NB4 (cell line): ENCODE measurements around the gene SCNN1G.
"Not testable (repeated sequence)": the region's sequence is repeated elsewhere in the genome, so short reads cannot be mapped to it uniquely, and the experiment has no call there.

Experiments
- DNase-seq: peaks from one replicate; pipeline ENCODE4 v3.0.0; 2010; ENCODE audit warnings: low read depth
- H3K4me3 ChIP-seq: one replicate; pipeline ENCODE4 v1.5.1; 2011; ENCODE audit warnings: mild to moderate bottlenecking, low read depth, low read length, moderate library complexity
- MYC ChIP-seq: IDR thresholded peaks from 2 replicates; pipeline ENCODE4 v1.6.1; 2011; ENCODE audit warnings: low read depth, low read length
- POLR2A ChIP-seq: IDR thresholded peaks from 2 replicates; pipeline ENCODE4 v1.6.1; 2011; ENCODE audit warnings: mild to moderate bottlenecking; ENCODE audit not compliant: insufficient read length; ENCODE audit errors: extremely low read depth
- TF ChIP-seq, protein P1 (sequence below): IDR thresholded peaks from one replicate; pipeline ENCODE4 v1.5.1; 2012; ENCODE audit warnings: low read depth, low read length
- TF ChIP-seq, protein P2 (sequence below): IDR thresholded peaks from 2 replicates; pipeline ENCODE4 v1.6.1; 2011; ENCODE audit warnings: low read depth, low read length

Gene SCNN1G

DNA sequence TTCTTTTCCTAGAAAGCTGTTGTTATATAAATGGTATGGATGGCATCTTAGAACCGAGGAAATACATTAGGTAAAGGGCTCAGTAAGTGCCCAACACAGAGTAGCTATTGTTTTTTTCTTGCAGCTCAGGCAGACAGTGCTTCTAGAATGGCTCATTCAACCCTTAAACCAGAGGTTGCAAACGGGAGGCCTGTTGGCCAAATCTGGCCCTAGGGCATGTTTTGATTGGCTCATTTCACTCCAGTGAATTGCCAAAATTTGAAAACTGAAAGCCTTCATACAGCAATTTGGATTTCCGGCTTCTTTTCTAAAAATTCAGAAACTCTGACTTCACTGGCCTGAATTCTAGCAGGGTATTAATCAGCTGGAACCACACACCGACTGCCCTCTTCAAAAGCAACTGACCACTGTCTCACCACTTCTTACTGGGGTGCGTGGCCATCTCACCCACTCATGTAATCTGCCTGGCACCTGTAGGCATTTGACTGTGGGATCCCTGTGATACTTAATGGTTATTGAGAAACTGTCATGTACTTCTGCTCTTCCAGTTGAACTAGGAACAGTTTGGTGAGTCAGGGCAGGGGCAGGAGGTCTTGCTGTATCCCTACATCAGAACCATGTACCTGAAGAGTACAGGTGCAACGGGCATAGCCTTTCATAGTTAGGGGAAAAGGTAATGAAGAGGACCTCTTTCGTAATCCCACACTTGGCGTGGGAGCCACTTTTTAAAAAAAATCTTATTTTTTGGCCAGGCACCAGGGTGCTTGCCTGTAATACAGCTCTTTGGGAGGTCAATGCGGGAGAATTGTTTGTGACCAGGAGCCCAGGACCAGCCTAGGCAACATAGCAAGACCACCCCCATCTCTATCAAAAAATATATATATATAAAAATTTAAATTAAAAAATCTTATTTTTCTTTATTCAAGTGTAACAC, 66.0 kb downstream of the SCNN1G start:
- no peak for DNase-seq
- no peak overlapping the region for H3K4me3 ChIP-seq
- TF ChIP-seq, protein P1, sequence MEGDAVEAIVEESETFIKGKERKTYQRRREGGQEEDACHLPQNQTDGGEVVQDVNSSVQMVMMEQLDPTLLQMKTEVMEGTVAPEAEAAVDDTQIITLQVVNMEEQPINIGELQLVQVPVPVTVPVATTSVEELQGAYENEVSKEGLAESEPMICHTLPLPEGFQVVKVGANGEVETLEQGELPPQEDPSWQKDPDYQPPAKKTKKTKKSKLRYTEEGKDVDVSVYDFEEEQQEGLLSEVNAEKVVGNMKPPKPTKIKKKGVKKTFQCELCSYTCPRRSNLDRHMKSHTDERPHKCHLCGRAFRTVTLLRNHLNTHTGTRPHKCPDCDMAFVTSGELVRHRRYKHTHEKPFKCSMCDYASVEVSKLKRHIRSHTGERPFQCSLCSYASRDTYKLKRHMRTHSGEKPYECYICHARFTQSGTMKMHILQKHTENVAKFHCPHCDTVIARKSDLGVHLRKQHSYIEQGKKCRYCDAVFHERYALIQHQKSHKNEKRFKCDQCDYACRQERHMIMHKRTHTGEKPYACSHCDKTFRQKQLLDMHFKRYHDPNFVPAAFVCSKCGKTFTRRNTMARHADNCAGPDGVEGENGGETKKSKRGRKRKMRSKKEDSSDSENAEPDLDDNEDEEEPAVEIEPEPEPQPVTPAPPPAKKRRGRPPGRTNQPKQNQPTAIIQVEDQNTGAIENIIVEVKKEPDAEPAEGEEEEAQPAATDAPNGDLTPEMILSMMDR = no peak
- TF ChIP-seq POLR2A (no peak), MYC (no peak)
- TF ChIP-seq, protein P2, sequence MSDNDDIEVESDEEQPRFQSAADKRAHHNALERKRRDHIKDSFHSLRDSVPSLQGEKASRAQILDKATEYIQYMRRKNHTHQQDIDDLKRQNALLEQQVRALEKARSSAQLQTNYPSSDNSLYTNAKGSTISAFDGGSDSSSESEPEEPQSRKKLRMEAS = no peak

DNA sequence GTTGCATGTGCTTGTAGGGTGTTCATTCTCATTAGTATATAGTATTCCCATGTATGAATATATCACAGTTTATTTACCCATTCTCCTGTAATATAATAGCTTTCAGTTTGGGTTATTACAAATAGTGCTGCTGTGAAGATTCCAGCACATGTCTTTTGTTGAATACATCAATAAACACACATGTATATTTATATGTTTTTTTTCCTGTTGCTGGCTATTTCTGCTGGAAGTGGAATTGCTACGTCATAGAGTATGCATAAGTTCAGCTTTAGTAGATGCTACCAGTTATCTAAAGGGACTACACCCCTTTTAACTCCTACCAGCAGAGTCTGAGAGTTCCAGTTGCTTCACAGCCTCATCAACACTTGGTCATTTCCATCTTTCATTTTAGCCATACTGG, 67.3 kb downstream of the SCNN1G start:
- DNase-seq = no peak
- TF ChIP-seq MYC (no peak), POLR2A (no peak)
- TF ChIP-seq, protein P2 = no peak
- TF ChIP-seq, protein P1 = no peak
- no peak overlapping the region for H3K4me3 ChIP-seq

DNA sequence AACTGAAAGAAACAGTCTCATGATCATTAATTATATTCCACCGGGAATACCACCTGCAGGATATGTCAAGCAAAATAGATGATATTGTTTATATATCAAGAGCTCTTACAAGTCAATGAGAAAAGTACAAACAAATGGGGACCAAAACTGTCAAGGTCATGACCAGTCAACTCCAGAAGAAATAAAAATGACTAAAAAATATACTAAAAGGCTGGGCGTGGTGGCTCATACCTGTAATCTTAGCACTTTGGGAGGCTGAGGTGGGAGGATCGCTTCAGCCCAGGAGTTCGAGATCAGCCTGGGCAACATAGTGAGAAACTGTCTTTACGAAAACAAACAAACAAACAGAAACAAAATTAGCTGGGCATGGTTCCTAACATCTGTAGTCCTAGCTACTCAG, 69.8 kb downstream of the SCNN1G start:
- DNase-seq = no peak
- TF ChIP-seq, protein P2 = no peak
- TF ChIP-seq, protein P1 = no peak
- TF ChIP-seq POLR2A (no peak), MYC (no peak)
- no peak overlapping the region for H3K4me3 ChIP-seq

DNA sequence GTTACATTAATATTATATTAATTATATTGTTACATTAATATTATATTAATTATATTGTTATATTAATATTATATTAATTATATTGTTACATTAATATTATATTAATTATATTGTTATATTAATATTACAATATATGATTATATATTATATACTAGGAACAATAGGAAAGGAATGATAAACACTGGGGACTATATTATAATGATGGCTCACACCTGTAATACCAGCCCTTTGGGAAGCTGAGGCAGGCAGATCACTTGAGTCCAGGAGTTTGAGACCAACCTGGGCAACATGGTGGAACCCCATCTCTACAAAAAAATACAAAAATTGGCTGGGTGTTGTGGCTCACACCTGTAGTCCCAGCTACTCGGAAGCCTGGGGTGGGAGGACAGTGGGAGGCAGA, 71.1 kb downstream of the SCNN1G start:
- not testable (repeated sequence) for DNase-seq, H3K4me3 ChIP-seq

DNA sequence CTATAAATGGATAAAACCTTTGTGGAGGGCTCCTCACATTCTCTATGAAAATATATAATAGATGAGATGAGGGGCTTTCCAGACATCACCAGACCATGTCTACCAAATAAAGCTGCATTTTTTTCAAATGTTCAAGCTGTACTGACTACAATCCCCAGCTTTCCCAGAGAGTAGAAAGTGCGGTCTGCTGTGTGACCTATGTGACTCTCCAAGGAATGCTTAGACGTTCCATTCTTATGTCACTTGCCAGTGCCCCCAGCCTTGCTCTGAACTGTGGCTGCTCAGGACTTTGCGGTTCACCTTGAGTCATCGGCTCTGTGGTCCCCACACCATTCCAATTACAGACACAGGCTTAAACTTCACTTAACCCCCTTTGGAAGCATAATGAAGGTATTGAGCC, 71.8 kb downstream of the SCNN1G start:
- TF ChIP-seq, protein P2 = no peak
- TF ChIP-seq POLR2A (no peak), MYC (no peak)
- TF ChIP-seq, protein P1 = no peak
- no peak for DNase-seq
- H3K4me3 ChIP-seq = no peak overlapping the region

DNA sequence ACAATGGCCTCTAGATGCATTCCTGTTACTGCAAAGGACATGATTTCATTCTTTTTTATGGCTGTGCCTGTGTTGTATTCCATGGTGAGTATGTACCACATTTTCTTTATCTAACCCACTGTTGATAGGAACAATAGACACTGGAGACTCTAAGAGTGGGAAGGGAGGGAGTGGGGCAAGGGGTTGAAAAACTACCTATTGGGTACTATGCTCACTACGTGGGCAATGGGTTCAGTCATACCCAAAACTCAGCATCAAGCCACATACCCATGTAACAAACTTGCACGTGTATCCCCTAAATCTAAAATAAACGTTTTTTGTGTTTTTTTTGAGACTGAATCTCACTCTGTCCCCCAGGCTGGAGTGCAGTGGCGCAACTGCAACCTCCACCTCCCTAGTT, 72.5 kb downstream of the SCNN1G start:
- TF ChIP-seq POLR2A (no peak), MYC (no peak)
- TF ChIP-seq, protein P2 = no peak
- TF ChIP-seq, protein P1 = no peak
- H3K4me3 ChIP-seq = no peak overlapping the region
- DNase-seq = no peak
